Stimulated activated CD4-positive, alpha-beta T cell treated with anti-CD3 and anti-CD28 coated beads, Interleukin-4, amount 100 ng/mL, for 1 hour (primary cell): Measurements from ENCODE around the gene NFXL1.
"Not testable (repeated sequence)": the region's sequence is repeated elsewhere in the genome, so short reads cannot be mapped to it uniquely, and the experiment has no call there.

Source experiments
- DNase-seq: peaks from one replicate; pipeline ENCODE4 v3.0.0-alpha.2; 2020

NFXL1 gene

GRCh38 chr4:47914220-47914925 is at the start of gene NFXL1:
Gene NFXL1, minus strand, starts transcription at chr4:47914583. Its CDS starts 380 bp downstream, at chr4:47914203.
- peak; percentile 95 for DNase-seq

- no peak for DNase-seq
Observed at GRCh38 chr4:47954677-47955076, 40.3 kb upstream of the NFXL1 start.

GRCh38 chr4:47954245-47954644 is 39.9 kb upstream of the NFXL1 start:
- DNase-seq = no peak

DNA sequence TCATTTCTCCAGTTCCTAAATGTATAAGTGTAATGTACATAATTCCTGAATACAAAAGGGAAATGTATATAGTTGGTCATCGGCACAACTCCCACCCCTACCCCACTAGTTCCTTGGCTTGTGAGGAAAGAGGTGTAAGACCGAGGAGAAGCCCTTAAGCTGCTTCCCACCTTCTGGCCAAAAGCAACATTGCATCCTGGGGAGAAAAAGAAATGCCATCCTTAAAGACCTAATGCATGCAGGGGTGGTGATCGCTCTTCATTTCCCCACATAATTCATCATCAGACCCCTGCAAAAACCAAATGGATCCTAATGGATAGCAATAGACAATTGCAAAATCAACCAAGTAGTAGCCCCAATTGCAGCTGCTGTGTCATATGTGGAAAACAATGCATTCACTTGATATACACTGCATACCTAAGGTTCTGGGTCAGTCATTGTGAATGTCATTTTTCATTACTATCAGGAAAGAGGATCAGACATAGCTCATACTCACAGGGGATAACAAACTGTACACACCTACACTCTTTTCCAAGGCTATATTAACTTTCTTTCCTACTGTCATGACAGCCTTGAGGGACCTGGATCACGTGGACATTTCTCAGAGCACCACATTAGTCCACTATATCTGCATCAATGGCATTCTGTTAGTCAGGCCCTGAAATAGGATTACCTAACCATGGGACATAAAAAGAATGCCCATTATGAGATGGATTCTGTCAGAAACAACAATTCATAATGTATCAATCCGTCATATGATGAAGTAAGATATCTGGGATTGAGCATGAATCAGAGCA is 31.7 kb upstream of the NFXL1 start:
- DNase-seq = no peak

DNA sequence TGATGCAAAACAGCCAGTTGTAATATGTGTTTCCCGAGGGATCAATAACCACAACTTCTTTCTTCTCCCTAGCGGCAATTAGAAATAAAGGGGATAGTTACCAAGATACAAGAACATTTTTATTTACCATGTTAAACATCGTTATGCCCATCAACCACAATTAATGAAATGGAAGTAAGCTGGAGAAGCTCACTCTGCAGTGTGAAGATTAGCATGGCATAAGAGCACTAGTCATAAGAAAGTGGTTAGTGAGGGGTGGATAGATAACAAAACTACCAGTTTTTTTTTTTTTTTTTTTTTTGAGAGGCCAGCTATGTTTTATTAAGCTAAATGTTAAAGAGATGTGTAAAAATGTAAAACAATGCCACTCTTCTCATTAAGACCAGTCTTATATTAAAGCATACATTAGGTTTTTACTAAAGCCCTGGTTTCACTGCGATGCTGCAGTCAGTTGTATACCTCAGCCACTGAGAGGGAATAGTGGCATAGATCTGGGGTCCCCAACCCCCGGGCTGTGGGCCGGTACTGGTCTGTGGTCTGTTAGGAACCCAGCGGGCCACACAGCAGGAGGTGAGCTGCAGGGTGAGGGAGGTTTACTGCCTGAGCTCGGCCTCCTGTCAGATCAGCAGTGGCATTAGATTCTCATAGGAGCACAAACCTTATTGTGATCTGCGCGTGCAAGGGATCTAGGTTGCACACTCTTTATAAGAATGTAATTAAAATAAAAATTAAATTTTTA is 27.9 kb upstream of the NFXL1 start:
- DNase-seq = no peak

DNA sequence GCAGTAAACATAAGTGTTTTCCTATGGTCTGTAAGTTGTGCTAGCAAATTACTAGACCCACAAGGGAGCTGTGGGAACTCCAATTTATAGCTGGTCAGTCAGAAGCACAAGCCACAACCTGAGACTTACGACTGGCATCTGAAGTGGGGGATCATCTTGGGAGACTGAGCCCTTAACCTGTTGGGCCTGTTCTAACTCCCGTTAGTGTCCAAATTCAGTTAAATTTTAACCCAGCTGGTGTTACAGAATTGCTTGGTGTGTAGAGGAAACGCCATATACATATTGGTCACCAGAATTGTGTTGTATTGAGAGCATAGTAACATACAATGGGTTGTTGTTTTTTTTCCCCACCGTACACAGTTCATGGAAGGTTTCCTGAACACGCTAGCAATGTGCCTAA is 25.1 kb upstream of the NFXL1 start:
- no peak for DNase-seq

DNA sequence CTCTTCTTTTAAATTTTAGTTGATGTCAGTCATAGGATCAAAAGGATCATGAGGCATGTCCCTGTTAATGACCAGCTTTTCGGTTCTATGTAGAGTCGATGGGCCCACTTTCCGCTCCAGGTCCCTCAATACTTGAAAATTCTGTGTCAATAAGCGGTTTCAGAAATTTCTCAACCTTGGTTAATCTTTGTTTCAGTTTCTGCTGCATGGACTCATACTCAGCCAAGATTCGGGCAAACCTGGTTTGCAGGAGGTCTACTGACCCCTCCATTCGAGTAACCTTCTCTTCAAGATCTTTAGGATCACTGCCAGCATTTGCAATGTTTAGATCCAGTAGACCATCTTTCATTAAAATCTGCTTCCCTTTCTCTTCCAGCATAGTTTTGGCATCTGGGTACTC is 22.0 kb upstream of the NFXL1 start:
- no peak for DNase-seq

GRCh38 chr4:47933840-47934239 is 19.5 kb upstream of the NFXL1 start:
- no peak for DNase-seq

DNA sequence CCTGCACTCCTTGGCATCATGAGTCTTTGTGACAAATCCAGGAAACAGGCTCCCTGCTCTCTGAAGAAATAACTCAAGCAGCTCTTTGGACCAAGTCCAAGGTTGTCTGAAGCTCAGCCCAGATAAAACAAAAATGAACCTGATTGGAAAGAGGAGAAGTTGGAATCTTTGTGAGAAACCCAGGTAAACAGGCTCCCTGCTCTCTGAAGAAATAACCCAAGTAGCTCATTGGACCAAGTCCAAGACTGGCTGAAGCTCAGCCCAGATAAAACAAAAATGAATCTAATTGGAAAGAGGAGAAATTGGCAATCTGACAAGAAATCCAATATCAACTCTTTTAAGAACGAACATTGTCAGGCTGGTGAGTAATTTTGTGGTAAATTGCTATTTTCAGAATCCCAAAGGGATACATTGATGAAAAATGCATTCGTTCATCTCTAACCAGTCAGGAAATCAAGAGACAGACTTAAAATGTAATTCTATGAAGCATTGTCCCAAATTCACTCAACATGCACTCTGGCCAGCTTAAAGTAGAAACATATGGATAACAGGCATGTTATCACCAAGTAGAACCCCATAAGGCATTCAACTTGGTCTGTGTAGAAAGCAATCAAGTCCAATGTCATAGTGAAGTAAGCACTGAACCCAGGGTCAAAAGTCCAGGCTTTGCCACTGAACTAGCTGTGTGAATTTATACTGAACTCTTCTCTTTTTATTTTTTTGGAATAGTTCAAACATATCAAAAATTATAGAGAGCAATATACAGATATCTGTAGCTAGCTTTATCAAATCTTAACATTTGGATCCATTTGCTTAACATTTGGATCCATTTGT is 16.8 kb upstream of the NFXL1 start:
- DNase-seq = no peak

- DNase-seq = no peak
Observed at GRCh38 chr4:47929682-47930201, 15.4 kb upstream of the NFXL1 start.

- peak; percentile 42 for DNase-seq
Observed at GRCh38 chr4:47926667-47927258, 12.4 kb upstream of the NFXL1 start.

DNA sequence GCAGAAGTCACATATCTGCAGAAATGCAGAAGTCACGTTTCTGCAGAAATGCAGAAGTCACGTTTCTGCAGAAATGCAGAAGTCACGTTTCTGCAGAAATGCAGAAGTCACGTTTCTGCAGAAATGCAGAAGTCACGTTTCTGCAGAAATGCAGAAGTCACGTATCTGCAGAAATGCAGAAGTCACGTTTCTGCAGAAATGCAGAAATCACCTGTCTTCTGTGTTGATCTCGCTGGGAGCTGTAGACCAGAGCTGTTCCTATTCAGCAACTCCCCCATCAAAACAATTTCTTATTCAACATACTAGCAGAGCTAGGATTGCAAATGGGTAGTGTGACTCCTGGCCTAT is 8.9 kb upstream of the NFXL1 start:
- not testable (repeated sequence) for DNase-seq

- DNase-seq = not testable (repeated sequence)
Observed at GRCh38 chr4:47922436-47923260, 8.3 kb upstream of the NFXL1 start.

DNA sequence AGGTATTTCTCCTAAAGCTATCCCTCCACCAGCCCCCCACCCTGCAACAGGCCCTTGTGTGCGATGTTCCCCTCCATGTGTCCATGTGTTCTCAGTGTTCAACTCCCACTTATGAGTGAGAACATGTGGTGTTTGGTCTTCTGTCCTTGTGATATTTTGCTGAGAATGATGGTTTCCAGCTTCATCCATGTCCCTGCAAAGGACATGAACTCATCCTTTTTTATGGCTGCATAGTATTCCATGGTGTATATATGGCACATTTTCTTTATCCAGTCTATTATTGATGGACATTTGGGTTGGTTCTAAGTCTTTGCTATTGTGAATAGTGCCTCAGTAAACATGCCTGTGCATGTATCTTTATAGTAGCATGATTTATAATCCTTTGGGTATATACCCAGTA is 2.8 kb upstream of the NFXL1 start:
- DNase-seq = not testable (repeated sequence)

DNA sequence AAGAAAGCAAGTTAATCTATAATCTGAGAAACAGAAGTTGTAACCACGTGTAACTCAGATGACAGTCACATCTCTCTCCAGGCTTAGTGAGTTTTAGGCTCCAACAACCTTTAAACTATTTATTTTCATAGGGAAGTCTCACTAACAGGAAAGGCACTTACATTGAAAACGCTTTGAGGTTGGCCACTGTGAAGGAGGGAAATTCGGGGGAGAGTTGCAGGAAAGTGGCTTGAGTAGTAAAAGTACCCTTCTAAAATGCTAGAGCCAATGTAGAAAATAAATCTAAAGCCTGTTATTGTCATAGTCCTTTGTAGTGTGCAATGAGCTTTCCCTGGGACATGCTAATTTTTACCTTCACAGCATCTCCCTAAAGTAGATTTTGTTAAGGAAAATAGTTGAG is 995 bp upstream of the NFXL1 start:
- no peak for DNase-seq

- no peak for DNase-seq
Observed at GRCh38 chr4:47914926-47915237, 499 bp upstream of the NFXL1 start.

DNA sequence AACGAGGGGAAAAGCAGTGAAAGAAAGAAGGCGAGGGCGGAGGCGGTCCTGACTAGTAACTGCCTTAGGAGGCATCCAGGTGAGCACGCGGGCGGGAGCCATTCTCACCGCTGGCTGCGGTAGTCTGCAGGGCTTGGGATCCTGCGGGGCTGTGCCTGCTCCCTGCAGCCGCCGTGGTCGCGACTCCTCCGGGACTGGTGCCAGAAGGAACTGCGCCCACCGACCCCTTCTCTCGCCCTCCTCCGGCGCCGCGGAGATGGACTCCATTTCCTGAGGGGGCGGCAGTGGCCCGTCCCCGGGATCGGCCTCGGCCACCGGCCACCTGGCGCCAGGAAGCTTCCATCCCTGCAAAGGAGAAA is 543 bp downstream of the NFXL1 start:
- DNase-seq = peak; percentile 49

DNA sequence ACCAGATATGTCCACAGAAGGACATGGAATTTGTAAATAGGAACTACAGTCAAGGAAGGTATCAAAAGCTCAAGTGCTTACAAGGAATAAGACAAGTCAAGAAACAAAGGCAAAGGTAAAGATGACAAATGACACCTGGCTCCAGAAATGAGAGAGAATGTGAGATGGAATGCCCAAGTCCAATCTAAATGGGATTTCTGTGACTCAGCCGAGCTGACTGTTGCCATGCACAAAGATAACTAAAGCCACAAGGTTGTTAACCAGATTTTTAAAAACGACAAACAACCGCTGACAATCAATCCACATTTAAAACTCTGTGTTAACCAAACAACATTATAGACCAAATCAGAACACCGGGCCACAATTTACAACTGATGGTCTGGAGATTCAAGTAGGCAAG is 1.1 kb downstream of the NFXL1 start:
- DNase-seq = no peak

- no peak for DNase-seq
Observed at GRCh38 chr4:47907089-47907646, 7.2 kb downstream of the NFXL1 start.

- no peak for DNase-seq
Observed at GRCh38 chr4:47899639-47900038, 14.7 kb downstream of the NFXL1 start.

- no peak for DNase-seq
Observed at GRCh38 chr4:47891928-47892327, 22.5 kb downstream of the NFXL1 start.
